Endothelial cell of umbilical vein (primary cell): ENCODE data around the gene COL1A2. TPM values are rescaled to one million over a fixed set of nuclear protein-coding genes. Genes with fewer than 3 reads are reported as not detected.

Experiments used
- BruUV-seq: library from RNA; stranded (reverse); fragments of 400-500 nt; replicated peaks from 2 replicates; lab custom pipeline; 2021; lab: Mats Ljungman, UMichigan
- CTCF ChIA-PET: fragments of 300-600, 350-600 bp; sonication (Branson Sonifier 250); formaldehyde crosslinking; loops from one replicate; lab custom pipeline; 2021; ENCODE audit warnings: antibody characterized with exemption, inconsistent platforms; lab: Charles Lee
- POLR2A ChIA-PET: fragments of 300-600, 350-600 bp; sonication (Branson Sonifier 250); formaldehyde crosslinking; loops from one replicate; lab custom pipeline; 2021; ENCODE audit warnings: antibody characterized with exemption, inconsistent platforms; lab: Charles Lee
- DNase-seq: peaks from one replicate; pipeline ENCODE4 v3.0.0-alpha.2; 2011; ENCODE audit warnings: low read depth, low spot score
- FAIRE-seq: peaks from 2 replicates; lab custom pipeline; 2011; peaks lifted over from hg19 to GRCh38; lab: Jason Lieb, UNC
- H2AFZ ChIP-seq: 2 replicates; pipeline ENCODE4 v1.6.0; 2012; ENCODE audit warnings: low read depth, low read length, control low read depth, inconsistent platforms
- H3K27ac ChIP-seq: 2 replicates; pipeline ENCODE4 v1.5.1; 2011; ENCODE audit warnings: low read depth, mild to moderate bottlenecking, control low read depth, low read length, moderate library complexity; ENCODE audit not compliant: insufficient read depth
- H3K27me3 ChIP-seq, 2 experiments: 2 replicates each; pipeline versions ENCODE4 v1.6.0 to v1.6.1; 2011; ENCODE audit warnings: low read length in 2 of 2, mixed read lengths in 1 of 2; ENCODE audit not compliant: control insufficient read depth in 2 of 2, insufficient read depth in 2 of 2
- H3K36me3 ChIP-seq, 2 experiments: 2 replicates in 1 of 2; 3 replicates in 1 of 2; pipeline ENCODE4 v1.5.1; 2011; ENCODE audit warnings: low read length in 2 of 2, mild to moderate bottlenecking in 1 of 2, moderate library complexity in 1 of 2; ENCODE audit not compliant: control insufficient read depth in 2 of 2, insufficient read depth in 2 of 2; ENCODE audit errors: extremely low read depth in 1 of 2
- H3K4me1 ChIP-seq: 3 replicates; pipeline ENCODE4 v1.5.1; 2011; ENCODE audit warnings: mild to moderate bottlenecking, low read length; ENCODE audit not compliant: control insufficient read depth, insufficient read depth; ENCODE audit errors: extremely low read depth
- H3K4me2 ChIP-seq: 2 replicates; pipeline ENCODE4 v1.6.1; 2011; ENCODE audit warnings: low read length, control low read depth, mixed read lengths; ENCODE audit not compliant: insufficient read depth
- H3K4me3 ChIP-seq, 3 experiments: fragments of 200-600 bp in 1 of 3; sonication (generic), shearing (Covaris generic) in 1 of 3; replicated peaks in 1 of 3; 2 replicates each; pipeline ENCODE4 v1.5.1; 2011 to 2016; ENCODE audit warnings: control low read depth in 3 of 3, low read length in 3 of 3, mild to moderate bottlenecking in 2 of 3, inconsistent platforms in 1 of 3, low read depth in 1 of 3, moderate library complexity in 1 of 3; ENCODE audit not compliant: insufficient read depth in 1 of 3
- H3K79me2 ChIP-seq: 2 replicates; pipeline ENCODE4 v1.6.0; 2012; ENCODE audit warnings: low read length, inconsistent platforms; ENCODE audit not compliant: control insufficient read depth, insufficient read depth
- H3K9ac ChIP-seq: replicated peaks from 2 replicates; pipeline ENCODE3; 2011; ENCODE audit warnings: low read length, control low read depth; ENCODE audit not compliant: insufficient read depth; ENCODE audit errors: extremely low read depth
- H3K9me1 ChIP-seq: replicated peaks from 3 replicates; pipeline ENCODE4 v1.6.0; 2011; ENCODE audit warnings: mild to moderate bottlenecking, low read length; ENCODE audit not compliant: control insufficient read depth, insufficient read depth; ENCODE audit errors: extremely low read depth
- H3K9me3 ChIP-seq: replicated peaks from 2 replicates; pipeline ENCODE4 v1.5.1; 2012; ENCODE audit warnings: low read length, inconsistent platforms; ENCODE audit not compliant: control insufficient read depth, insufficient read depth
- H4K20me1 ChIP-seq: replicated peaks from 2 replicates; pipeline ENCODE3; 2011; ENCODE audit warnings: mild to moderate bottlenecking, low read length; ENCODE audit not compliant: control insufficient read depth, insufficient read depth; ENCODE audit errors: extremely low read depth
- CTCF ChIP-seq, 2 donors: IDR thresholded peaks; 1 replicate in 1 of 2; 2 replicates in 1 of 2; pipeline ENCODE4 v1.5.1; 2011; ENCODE audit warnings: low read length in 2 of 2, mild to moderate bottlenecking in 2 of 2, moderate library complexity in 2 of 2, control low read depth in 1 of 2, inconsistent platforms in 1 of 2, low read depth in 1 of 2; ENCODE audit not compliant: insufficient read depth in 1 of 2; ENCODE audit errors: extremely low read depth in 1 of 2
- EZH2 ChIP-seq: IDR thresholded peaks from 2 replicates; pipeline ENCODE4 v1.6.1; 2012; ENCODE audit warnings: borderline replicate concordance, low read depth, mild to moderate bottlenecking, moderate library complexity, low read length, inconsistent platforms; ENCODE audit not compliant: severe bottlenecking
- FOS ChIP-seq: IDR thresholded peaks from 2 replicates; pipeline ENCODE4 v1.6.1; 2011; ENCODE audit warnings: mild to moderate bottlenecking, low read length, moderate library complexity, borderline replicate concordance; ENCODE audit not compliant: insufficient read depth
- GATA2 ChIP-seq: IDR thresholded peaks from 2 replicates; pipeline ENCODE4 v1.7.0; 2011; ENCODE audit warnings: low read depth, mild to moderate bottlenecking, moderate library complexity, mixed read lengths, low read length; ENCODE audit not compliant: insufficient read length, insufficient read depth
- JUN ChIP-seq: IDR thresholded peaks from 2 replicates; pipeline ENCODE4 v1.6.1; 2011; ENCODE audit warnings: borderline replicate concordance, low read depth; ENCODE audit not compliant: insufficient read length, insufficient read depth
- MAX ChIP-seq: IDR thresholded peaks from 2 replicates; pipeline ENCODE4 v1.6.1; 2011; ENCODE audit not compliant: insufficient read depth, insufficient read length
- MYC ChIP-seq: IDR thresholded peaks from one replicate; pipeline ENCODE4 v1.6.1; 2011; ENCODE audit warnings: mild to moderate bottlenecking, low read depth, low read length
- POLR2A ChIP-seq: IDR thresholded peaks from 2 replicates; pipeline ENCODE4 v1.6.1; 2012; ENCODE audit warnings: low read depth, mild to moderate bottlenecking, control low read depth, low read length
- POLR2AphosphoS5 ChIP-seq: IDR thresholded peaks from 2 replicates; pipeline ENCODE4 v1.6.1; 2012; ENCODE audit warnings: low read depth, mild to moderate bottlenecking, control low read depth, low read length, moderate library complexity; ENCODE audit not compliant: insufficient read depth
- dilution Hi-C: fragments of 300-500 bp; cut with MboI; formaldehyde crosslinking; loops from one replicate; pipeline ENCODE4 v1.15.0; 2019; ENCODE audit warnings: low sequenced_read_pairs; ENCODE audit not compliant: extremely low pct_ligation_motif_present
- intact Hi-C: fragments of 100-400 bp; cut with micrococcal nuclease; formaldehyde crosslinking; loops from one replicate; pipeline ENCODE4 v1.10.0; 2022
- polyA plus RNA-seq, 4 experiments: library from polyadenylated mRNA; depleted of rRNA in 3 of 4; stranded (reverse) in 3 of 4; unstranded in 1 of 4; fragments of >200 nt; gene quantifications; 2 replicates each; pipeline versions ENCODE4 v1.2.1 to v1.2.3, GENCODE V29; 2011 to 2012; ENCODE audit warnings: missing spikeins in 1 of 4
- total RNA-seq: library from RNA; stranded (reverse); gene quantifications from 2 replicates; pipeline ENCODE4 v1.2.3, GENCODE V29; 2021

COL1A2 gene
- total and polyA plus RNA-seq, 2 donors (not counting 3 experiments of a cell fraction or from before 2014, with no cell fraction given), result 28.9 to 40.8 TPM

DNA sequence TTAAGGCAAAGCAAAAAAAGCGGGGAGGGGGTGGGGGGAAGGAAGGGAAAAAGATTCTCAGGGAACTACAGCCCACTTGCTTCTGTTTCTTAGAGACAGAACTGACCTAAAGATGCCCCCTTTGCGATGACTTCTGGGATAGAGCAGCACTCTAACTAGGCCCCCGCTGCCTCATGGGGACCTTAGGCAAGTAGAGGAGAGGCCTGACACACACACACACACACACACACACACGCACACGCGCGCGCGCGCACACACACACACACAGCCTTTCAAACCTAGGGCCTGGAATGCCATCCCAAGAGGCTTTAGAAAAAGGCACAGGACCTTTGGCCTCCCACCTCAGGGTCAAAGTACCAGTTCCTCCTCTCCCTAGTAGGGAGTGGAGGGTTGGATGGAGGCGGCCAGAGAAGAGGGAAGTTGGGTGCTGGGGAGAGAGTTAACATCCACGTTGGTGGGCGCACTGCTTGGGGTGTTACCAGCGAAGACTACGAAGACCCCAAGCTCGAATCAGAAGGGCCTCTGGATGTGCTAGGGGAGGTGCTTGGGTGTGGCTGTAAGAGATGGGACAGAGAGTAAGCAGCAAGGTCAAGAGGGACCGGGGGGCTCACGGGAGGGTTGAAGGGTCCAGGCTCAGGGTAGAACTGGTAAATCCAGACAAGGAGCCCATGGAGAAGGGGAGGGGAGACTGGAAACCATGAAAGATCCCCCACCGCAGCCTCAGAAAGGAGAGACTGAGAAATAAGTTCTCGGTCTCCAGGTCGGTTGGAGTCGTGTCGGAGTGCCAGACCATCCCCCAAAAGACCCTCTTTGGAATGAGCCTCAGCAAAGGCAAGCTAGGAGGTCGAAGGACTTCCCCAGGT, 1.2 kb upstream of the COL1A2 start:
- FAIRE-seq (no peak), DNase-seq (no peak)
- Histone ChIP-seq H2AFZ (no peak overlapping the region), H3K4me1 (peaks cover 8% of the 10 kb centered on the region), H3K79me2 (no peaks in the 10 kb centered on the region), H3K9me3 (no peaks in the 10 kb centered on the region), H3K4me3 (no peak overlapping the region), H3K36me3 (no peaks in the 10 kb centered on the region), H4K20me1 (no peaks in the 10 kb centered on the region), H3K9ac (no peak overlapping the region), H3K4me2 (no peak overlapping the region), H3K27me3 (no peaks in the 10 kb centered on the region), H3K9me1 (no peaks in the 10 kb centered on the region), H3K27ac (no peak overlapping the region)
- TF ChIP-seq POLR2A, result no peak
- no peak for TF ChIP-seq GATA2
- no peak for TF ChIP-seq EZH2
- no peak for TF ChIP-seq FOS
- no peak for TF ChIP-seq POLR2AphosphoS5
- TF ChIP-seq CTCF (IDR thresholded peaks at IDR 0.05; ENCODE audit: extremely low read depth in 1 of 2, insufficient read depth in 1 of 2, low read depth in 1 of 2, low read length in 2 of 2), result no peak
- TF ChIP-seq MAX, result no peak
- no peak for TF ChIP-seq MYC
- TF ChIP-seq JUN, result no peak
- intact Hi-C loops, result loop anchor here (10.0 kb wide), 3 partner anchors 309 to 1149 kb away; no protein-coding TSS in a partner anchor
- ChIA-PET POLR2A (no interaction called here), CTCF (interaction anchor here (0.5 to 3.8 kb wide), 6 partner anchors 25 to 1297 kb away, joined by 3 to 868 read pairs (median 22); no protein-coding TSS in a partner anchor)
- BruUV-seq, result no TSS peak
- dilution Hi-C loops, result no loop called here
